Osteocyte (in vitro differentiated cells): ENCODE measurements around the gene ERVV-1. TPM values are rescaled to one million over a fixed set of nuclear protein-coding genes. Genes with fewer than 3 reads are reported as not detected.

Experiments
- DNase-seq: peaks from one replicate; pipeline ENCODE4 v3.0.0; 2021; ENCODE audit warnings: mixed read lengths; ENCODE audit not compliant: unreplicated experiment; ENCODE audit errors: extremely low spot score
- H3K27ac Mint-ChIP-seq: one replicate; pipeline ENCODE4 v1.8.0; 2021; ENCODE audit warnings: mild to moderate bottlenecking, mixed read lengths; ENCODE audit not compliant: unreplicated experiment
- H3K27me3 Mint-ChIP-seq: one replicate; pipeline ENCODE4 v1.8.0; 2021; ENCODE audit warnings: mixed read lengths; ENCODE audit not compliant: unreplicated experiment
- H3K36me3 Mint-ChIP-seq: one replicate; pipeline ENCODE4 v1.8.0; 2021; ENCODE audit warnings: mixed read lengths; ENCODE audit not compliant: unreplicated experiment
- H3K4me1 Mint-ChIP-seq: one replicate; pipeline ENCODE4 v1.8.0; 2021; ENCODE audit warnings: mixed read lengths; ENCODE audit not compliant: unreplicated experiment
- H3K4me3 Mint-ChIP-seq: one replicate; pipeline ENCODE4 v1.8.0; 2021; ENCODE audit warnings: mild to moderate bottlenecking, moderate library complexity, mixed read lengths; ENCODE audit not compliant: unreplicated experiment
- H3K9me3 Mint-ChIP-seq: one replicate; pipeline ENCODE4 v1.8.0; 2021; ENCODE audit warnings: mixed read lengths; ENCODE audit not compliant: unreplicated experiment
- CTCF ChIP-seq: fragments of 200-600 bp; sonication (generic); IDR thresholded peaks from 2 replicates; pipeline ENCODE4 v1.5.0; 2021; ENCODE audit warnings: antibody characterized with exemption, mild to moderate bottlenecking, moderate library complexity
- total RNA-seq: library from RNA; stranded (reverse); gene quantifications from 2 replicates; pipeline ENCODE4 v1.2.1, GENCODE V29; 2021

ERVV-1 gene
- total RNA-seq, 1 donor from 2014 or later = not detected

DNA sequence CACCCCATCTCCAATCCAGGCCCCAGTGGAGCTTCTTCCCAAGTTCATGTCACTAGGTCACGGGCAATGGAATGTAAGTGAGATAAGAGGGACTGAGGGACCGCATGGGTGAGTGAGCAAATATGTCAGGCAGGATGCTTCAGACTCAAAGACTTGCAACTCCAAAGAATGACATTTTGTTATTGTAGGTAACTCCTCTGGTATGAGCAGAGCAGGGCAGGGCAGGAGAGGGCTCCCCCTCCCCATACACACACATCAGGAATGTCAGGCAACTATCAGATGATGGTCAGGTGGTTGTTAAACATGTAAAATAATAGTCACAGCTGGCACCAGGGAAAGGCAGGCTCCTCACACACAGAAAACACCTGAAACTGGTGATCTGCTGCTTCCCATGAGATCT lies 41.4 kb downstream of the ERVV-1 start:
- DNase-seq = no peak
- Mint-ChIP-seq H3K27me3 (no peaks in the 10 kb centered on the region), H3K4me3 (no peak overlapping the region), H3K9me3 (peaks cover 18% of the 10 kb centered on the region), H3K36me3 (no peaks in the 10 kb centered on the region), H3K27ac (no peak overlapping the region), H3K4me1 (peaks cover 9% of the 10 kb centered on the region)
- TF ChIP-seq CTCF = no peak

- peaks cover 3% of the 10 kb centered on the region for H3K36me3 Mint-ChIP-seq
- no peak overlapping the region for H3K27ac Mint-ChIP-seq
- H3K27me3 Mint-ChIP-seq = no peaks in the 10 kb centered on the region
- no peak for TF ChIP-seq CTCF
- peaks cover 9% of the 10 kb centered on the region for H3K4me1 Mint-ChIP-seq
- no peak for DNase-seq
- H3K4me3 Mint-ChIP-seq = peak overlapping the region; percentile 67
- H3K9me3 Mint-ChIP-seq = peaks cover 24% of the 10 kb centered on the region
Observed at GRCh38 chr19:53057904-53058580, 44.3 kb downstream of the ERVV-1 start.

Other genes with a start within 250 kb of the ERVV-1 start
- 10.2 and 10.8 TPM in 2 replicates for gene ZNF600, start 227.1 kb upstream of the ERVV-1 start, total RNA-seq
- gene ZNF28, start 192.3 kb upstream of the ERVV-1 start, total RNA-seq = 16.6 and 20.4 TPM in 2 replicates
- gene ZNF468, start 156.3 kb upstream of the ERVV-1 start, total RNA-seq = 16.0 and 16.9 TPM in 2 replicates
- 18.7 and 20.1 TPM in 2 replicates for gene ZNF320, start 116.3 kb upstream of the ERVV-1 start, total RNA-seq
- gene ZNF888, start 90.5 kb upstream of the ERVV-1 start, total RNA-seq = 3.2 and 4.0 TPM in 2 replicates
- 9.0 and 10.6 TPM in 2 replicates for gene ZNF816, start 51.0 kb upstream of the ERVV-1 start, total RNA-seq
- not detected in 2 replicates for gene ERVV-2, start 30.8 kb downstream of the ERVV-1 start, total RNA-seq
- gene ZNF160, start 89.5 kb downstream of the ERVV-1 start, total RNA-seq = 32.9 and 33.2 TPM in 2 replicates
- gene ZNF415, start 119.0 kb downstream of the ERVV-1 start, total RNA-seq = 7.2 and 10.6 TPM in 2 replicates
- 15.3 and 15.9 TPM in 2 replicates for gene ZNF347, start 145.1 kb downstream of the ERVV-1 start, total RNA-seq
- 5.1 TPM in 2 replicates for gene ZNF665, start 179.4 kb downstream of the ERVV-1 start, total RNA-seq
- gene ZNF677, start 241.0 kb downstream of the ERVV-1 start, total RNA-seq = 24.8 and 28.4 TPM in 2 replicates
- gene VN1R2, start 244.4 kb downstream of the ERVV-1 start, total RNA-seq = not detected in 2 replicates